CD4-positive, alpha-beta T cell treated with Interleukin-1 beta for 1 hour (primary cell): ENCODE measurements around the gene ADAMTSL5.
"Not testable (repeated sequence)": the region's sequence is repeated elsewhere in the genome, so short reads cannot be mapped to it uniquely, and the experiment has no call there.

ENCODE experiments used
- DNase-seq, 2 donors: peaks; one replicate each; pipeline ENCODE4 v3.0.0-alpha.2; 2020 to 2022

ADAMTSL5 gene

GRCh38 chr19:1511318-1512317, 1.2 kb downstream of the ADAMTSL5 start:
- no peak for DNase-seq

GRCh38 chr19:1510807-1511206, 2.0 kb downstream of the ADAMTSL5 start:
- no peak for DNase-seq

GRCh38 chr19:1510442-1510806, 2.4 kb downstream of the ADAMTSL5 start:
- DNase-seq = no peak

GRCh38 chr19:1509602-1510441, 3.0 kb downstream of the ADAMTSL5 start:
- DNase-seq = no peak

GRCh38 chr19:1508507-1508856, 4.3 kb downstream of the ADAMTSL5 start:
- DNase-seq = no peak

- peak; percentile 92 to 95 for DNase-seq
Measured at GRCh38 chr19:1507763-1508506, 4.9 kb downstream of the ADAMTSL5 start.

- no peak for DNase-seq
Measured at GRCh38 chr19:1507192-1507660, 5.6 kb downstream of the ADAMTSL5 start.

- no peak for DNase-seq
Measured at GRCh38 chr19:1505991-1506881, 6.6 kb downstream of the ADAMTSL5 start.

- no peak for DNase-seq
Measured at GRCh38 chr19:1505012-1505411, 7.8 kb downstream of the ADAMTSL5 start.

GRCh38 chr19:1503925-1504773, 8.7 kb downstream of the ADAMTSL5 start:
- DNase-seq = no peak

GRCh38 chr19:1503089-1503924, 9.5 kb downstream of the ADAMTSL5 start:
- DNase-seq = peak; percentile 55 to 61

GRCh38 chr19:1502433-1503088, 10.3 kb downstream of the ADAMTSL5 start:
- no peak for DNase-seq

- DNase-seq = no peak
Measured at GRCh38 chr19:1501200-1501595, 11.6 kb downstream of the ADAMTSL5 start.

- DNase-seq = not testable (repeated sequence)
Measured at GRCh38 chr19:1499231-1499630, 13.6 kb downstream of the ADAMTSL5 start.

GRCh38 chr19:1497578-1498235, 15.1 kb downstream of the ADAMTSL5 start:
- no peak for DNase-seq

- DNase-seq = no peak
Measured at GRCh38 chr19:1496714-1497577, 15.9 kb downstream of the ADAMTSL5 start.

- no peak for DNase-seq
Measured at GRCh38 chr19:1495799-1496713, 16.8 kb downstream of the ADAMTSL5 start.
